Adipocyte (in vitro differentiated cells): ENCODE data around the gene CALU.

Experiments
- DNase-seq: peaks from one replicate; pipeline ENCODE4 v3.0.0-alpha.2; 2015; ENCODE audit warnings: low read depth
- H3K27me3 ChIP-seq: replicated peaks from 2 replicates; pipeline ENCODE4 v1.7.0; 2013; ENCODE audit warnings: mild to moderate bottlenecking, low read length, moderate library complexity; ENCODE audit not compliant: control insufficient read depth, insufficient read depth
- H3K36me3 ChIP-seq: 2 replicates; pipeline ENCODE4 v1.7.0; 2013; ENCODE audit warnings: low read length, mild to moderate bottlenecking, moderate library complexity; ENCODE audit not compliant: control insufficient read depth, insufficient read depth, severe bottlenecking
- H3K4me1 ChIP-seq: 2 replicates; pipeline ENCODE4 v1.7.0; 2013; ENCODE audit warnings: mild to moderate bottlenecking, low read length, moderate library complexity; ENCODE audit not compliant: control insufficient read depth, insufficient read depth
- H3K4me3 ChIP-seq: 2 replicates; pipeline ENCODE4 v1.7.0; 2013; ENCODE audit warnings: mild to moderate bottlenecking, low read length, moderate library complexity
- H3K9ac ChIP-seq: 2 replicates; pipeline ENCODE4 v1.7.0; 2013; ENCODE audit warnings: mild to moderate bottlenecking, low read length, moderate library complexity
- H3K9me3 ChIP-seq: 2 replicates; pipeline ENCODE4 v1.7.0; 2013; ENCODE audit warnings: mild to moderate bottlenecking, low read length, moderate library complexity; ENCODE audit not compliant: control insufficient read depth

CALU gene

GRCh38 chr7:128791121-128791971 lies 52.2 kb downstream of the CALU start, which contains the start of gene CCDC136:
Gene CCDC136 (plus strand): TSS chr7:128791968. CDS start chr7:128792412, 444 bp downstream.
- Histone ChIP-seq H3K36me3 (no peaks in the 10 kb centered on the region), H3K9ac (peak within 1 kb of the TSS; percentile 86), H3K9me3 (no peaks in the 10 kb centered on the region), H3K4me1 (peaks cover 10% of the 10 kb centered on the region), H3K27me3 (no peaks in the 10 kb centered on the region), H3K4me3 (peak within 1 kb of the TSS; percentile 88)
- DNase-seq = peak; percentile 88

GRCh38 chr7:128791972-128792327 lies 52.8 kb downstream of the CALU start:
- Histone ChIP-seq H3K36me3 (no peaks in the 10 kb centered on the region), H3K9me3 (no peaks in the 10 kb centered on the region), H3K9ac (peak overlapping the region; percentile 86), H3K4me3 (peak overlapping the region; percentile 88), H3K27me3 (no peaks in the 10 kb centered on the region), H3K4me1 (peaks cover 11% of the 10 kb centered on the region)
- peak; percentile 38 for DNase-seq

GRCh38 chr7:128792471-128793180 lies 53.5 kb downstream of the CALU start:
- no peaks in the 10 kb centered on the region for H3K27me3 ChIP-seq
- H3K4me3 ChIP-seq = peak overlapping the region; percentile 88
- peaks cover 11% of the 10 kb centered on the region for H3K4me1 ChIP-seq
- DNase-seq = no peak
- H3K9ac ChIP-seq = peak overlapping the region; percentile 60
- H3K36me3 ChIP-seq = no peaks in the 10 kb centered on the region
- no peaks in the 10 kb centered on the region for H3K9me3 ChIP-seq

- H3K4me3 ChIP-seq = no peak overlapping the region
- H3K27me3 ChIP-seq = no peaks in the 10 kb centered on the region
- no peaks in the 10 kb centered on the region for H3K36me3 ChIP-seq
- H3K9ac ChIP-seq = no peak overlapping the region
- H3K4me1 ChIP-seq = peaks cover 11% of the 10 kb centered on the region
- no peak for DNase-seq
- H3K9me3 ChIP-seq = no peaks in the 10 kb centered on the region
These were observed 54.0 kb downstream of the CALU start for GRCh38 chr7:128793181-128793547.

GRCh38 chr7:128794020-128794419 lies 54.9 kb downstream of the CALU start:
- no peak overlapping the region for H3K9ac ChIP-seq
- H3K4me3 ChIP-seq = no peak overlapping the region
- no peaks in the 10 kb centered on the region for H3K36me3 ChIP-seq
- no peaks in the 10 kb centered on the region for H3K9me3 ChIP-seq
- no peaks in the 10 kb centered on the region for H3K27me3 ChIP-seq
- H3K4me1 ChIP-seq = peaks cover 11% of the 10 kb centered on the region
- no peak for DNase-seq

GRCh38 chr7:128794436-128794835 lies 55.3 kb downstream of the CALU start:
- no peaks in the 10 kb centered on the region for H3K36me3 ChIP-seq
- peaks cover 11% of the 10 kb centered on the region for H3K4me1 ChIP-seq
- DNase-seq = no peak
- H3K9me3 ChIP-seq = no peaks in the 10 kb centered on the region
- no peak overlapping the region for H3K4me3 ChIP-seq
- no peaks in the 10 kb centered on the region for H3K27me3 ChIP-seq
- H3K9ac ChIP-seq = no peak overlapping the region

GRCh38 chr7:128795129-128795528 lies 56.0 kb downstream of the CALU start:
- peaks cover 11% of the 10 kb centered on the region for H3K4me1 ChIP-seq
- H3K9ac ChIP-seq = no peak overlapping the region
- DNase-seq = no peak
- no peaks in the 10 kb centered on the region for H3K36me3 ChIP-seq
- no peak overlapping the region for H3K4me3 ChIP-seq
- H3K9me3 ChIP-seq = no peaks in the 10 kb centered on the region
- no peaks in the 10 kb centered on the region for H3K27me3 ChIP-seq

- peak; percentile 48 for DNase-seq
- no peaks in the 10 kb centered on the region for H3K27me3 ChIP-seq
- no peak overlapping the region for H3K9ac ChIP-seq
- no peak overlapping the region for H3K4me3 ChIP-seq
- H3K36me3 ChIP-seq = peaks cover 3% of the 10 kb centered on the region
- peaks cover 11% of the 10 kb centered on the region for H3K4me1 ChIP-seq
- no peaks in the 10 kb centered on the region for H3K9me3 ChIP-seq
These were observed 57.2 kb downstream of the CALU start for GRCh38 chr7:128796327-128796726.

GRCh38 chr7:128799451-128799850 lies 60.3 kb downstream of the CALU start:
- Histone ChIP-seq H3K27me3 (no peaks in the 10 kb centered on the region), H3K9me3 (no peaks in the 10 kb centered on the region), H3K4me1 (peaks cover 3% of the 10 kb centered on the region), H3K9ac (no peak overlapping the region), H3K36me3 (peaks cover 7% of the 10 kb centered on the region), H3K4me3 (no peak overlapping the region)
- DNase-seq = no peak

GRCh38 chr7:128800567-128800966 lies 61.4 kb downstream of the CALU start:
- H3K9me3 ChIP-seq = no peaks in the 10 kb centered on the region
- H3K27me3 ChIP-seq = no peaks in the 10 kb centered on the region
- H3K9ac ChIP-seq = no peak overlapping the region
- peaks cover 18% of the 10 kb centered on the region for H3K36me3 ChIP-seq
- peaks cover 3% of the 10 kb centered on the region for H3K4me1 ChIP-seq
- no peak for DNase-seq
- H3K4me3 ChIP-seq = no peak overlapping the region

GRCh38 chr7:128801003-128801402 lies 61.8 kb downstream of the CALU start:
- Histone ChIP-seq H3K9ac (no peak overlapping the region), H3K36me3 (peaks cover 23% of the 10 kb centered on the region), H3K9me3 (no peaks in the 10 kb centered on the region), H3K27me3 (no peaks in the 10 kb centered on the region), H3K4me3 (no peak overlapping the region), H3K4me1 (peaks cover 3% of the 10 kb centered on the region)
- no peak for DNase-seq
